Stimulated activated CD4-positive, alpha-beta T cell treated with anti-CD3 and anti-CD28 coated beads, Interleukin-1b, Interleukin-23, amount 100 ng/mL, for 1 hour (primary cell): ENCODE measurements around the gene KAT6B.
"Not testable (repeated sequence)": the region's sequence is repeated elsewhere in the genome, so short reads cannot be mapped to it uniquely, and the experiment has no call there.

ENCODE experiments used
- DNase-seq, 2 donors: peaks; one replicate each; pipeline ENCODE4 v3.0.0-alpha.2; 2020; ENCODE audit warnings: low read depth in 2 of 2

KAT6B gene

GRCh38 chr10:74859546-74859945, 33.1 kb downstream of the KAT6B start:
- no peak for DNase-seq

GRCh38 chr10:74862625-74863024, 36.2 kb downstream of the KAT6B start:
- no peak for DNase-seq

GRCh38 chr10:74863551-74863950, 37.2 kb downstream of the KAT6B start:
- no peak for DNase-seq

GRCh38 chr10:74867351-74867750, 41.0 kb downstream of the KAT6B start:
- no peak for DNase-seq

- DNase-seq = no peak
Observed at GRCh38 chr10:74868392-74868977, 42.1 kb downstream of the KAT6B start.

GRCh38 chr10:74869635-74870034, 43.2 kb downstream of the KAT6B start:
- DNase-seq = no peak

- DNase-seq = no peak
Observed at GRCh38 chr10:74870191-74870590, 43.8 kb downstream of the KAT6B start.

- DNase-seq = no peak
Observed at GRCh38 chr10:74871595-74872382, 45.4 kb downstream of the KAT6B start.

GRCh38 chr10:74873803-74874454, 47.5 kb downstream of the KAT6B start:
- DNase-seq = no peak

- no peak for DNase-seq
Observed at GRCh38 chr10:74874649-74875048, 48.2 kb downstream of the KAT6B start.

GRCh38 chr10:74875068-74875467, 48.7 kb downstream of the KAT6B start:
- DNase-seq = no peak

GRCh38 chr10:74875966-74876365, 49.6 kb downstream of the KAT6B start:
- no peak for DNase-seq

- DNase-seq = not testable (repeated sequence)
Observed at GRCh38 chr10:74877054-74877453, 50.7 kb downstream of the KAT6B start.

GRCh38 chr10:74877898-74878297, 51.5 kb downstream of the KAT6B start:
- no peak for DNase-seq

GRCh38 chr10:74880041-74880440, 53.6 kb downstream of the KAT6B start:
- no peak for DNase-seq

GRCh38 chr10:74881253-74881884, 55.0 kb downstream of the KAT6B start:
- DNase-seq = no peak

- DNase-seq = no peak
Observed at GRCh38 chr10:74882427-74882826, 56.0 kb downstream of the KAT6B start.

GRCh38 chr10:74882831-74883230, 56.4 kb downstream of the KAT6B start:
- DNase-seq = no peak

GRCh38 chr10:74883428-74883827, 57.0 kb downstream of the KAT6B start:
- no peak for DNase-seq

- no peak for DNase-seq
Observed at GRCh38 chr10:74887614-74888284, 61.3 kb downstream of the KAT6B start.

GRCh38 chr10:74888962-74889661, 62.7 kb downstream of the KAT6B start:
- no peak for DNase-seq
